HG03558 (cell line): ENCODE measurements around the gene MCU.
A peak's percentile ranks its signal among the peaks of the same experiment; 100 is the strongest.
"Not testable (repeated sequence)": the region's sequence is repeated elsewhere in the genome, so short reads cannot be mapped to it uniquely, and the experiment has no call there.

ENCODE experiments used
- ATAC-seq: cut with Tn5 transposase; IDR thresholded peaks from one replicate; pipeline ENCODE4 v1.9.1; 2021; ENCODE audit warnings: moderate number of reproducible peaks; ENCODE audit not compliant: unreplicated experiment; ENCODE audit errors: extremely low read depth

MCU gene

GRCh38 chr10:72720814-72721660, 29.1 kb downstream of the MCU start:
- ATAC-seq = no peak

DNA sequence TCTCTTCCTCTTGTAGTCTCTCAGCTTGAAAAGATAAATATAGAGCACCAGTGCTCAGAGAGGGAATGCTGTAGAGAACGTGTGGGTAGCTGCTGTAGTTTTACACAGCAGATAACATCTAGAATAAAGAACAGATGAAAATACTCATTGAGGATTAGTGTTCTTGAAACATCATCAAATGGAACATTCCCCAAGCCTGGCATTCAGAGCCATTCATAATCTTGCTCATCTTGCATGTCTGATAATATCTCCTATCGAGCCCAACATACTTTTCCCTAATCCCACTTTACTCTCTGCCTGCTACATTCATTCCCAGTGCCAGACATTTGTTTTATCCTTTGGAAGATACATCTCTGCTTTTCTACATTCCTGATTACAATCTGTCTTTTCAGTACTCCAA, 35.2 kb downstream of the MCU start:
- ATAC-seq = no peak

- ATAC-seq = no peak
Observed at GRCh38 chr10:72728462-72728861, 36.5 kb downstream of the MCU start.

DNA sequence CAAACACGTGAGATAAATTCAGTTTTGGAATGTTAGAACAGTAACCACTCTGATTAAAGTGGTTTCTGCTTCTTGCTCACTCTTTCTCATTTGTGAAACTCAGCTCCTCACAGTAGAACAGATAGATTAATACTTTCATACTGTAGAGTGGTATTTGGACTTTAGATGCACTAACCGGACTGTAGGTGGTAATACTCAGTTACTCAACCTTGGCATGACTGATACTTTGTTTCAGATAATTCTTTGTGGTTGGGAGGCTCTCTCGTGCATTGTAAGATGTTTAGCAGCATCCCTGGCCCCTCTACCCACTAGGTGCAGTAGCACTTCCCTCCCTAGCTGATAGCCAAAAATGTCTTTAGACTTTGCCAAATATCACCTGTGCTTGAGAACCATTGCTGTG, 37.6 kb downstream of the MCU start:
- peak; percentile 67 for ATAC-seq

GRCh38 chr10:72730479-72730878, 38.5 kb downstream of the MCU start:
- no peak for ATAC-seq

- ATAC-seq = no peak
Observed at GRCh38 chr10:72731916-72732419, 40.0 kb downstream of the MCU start.

DNA sequence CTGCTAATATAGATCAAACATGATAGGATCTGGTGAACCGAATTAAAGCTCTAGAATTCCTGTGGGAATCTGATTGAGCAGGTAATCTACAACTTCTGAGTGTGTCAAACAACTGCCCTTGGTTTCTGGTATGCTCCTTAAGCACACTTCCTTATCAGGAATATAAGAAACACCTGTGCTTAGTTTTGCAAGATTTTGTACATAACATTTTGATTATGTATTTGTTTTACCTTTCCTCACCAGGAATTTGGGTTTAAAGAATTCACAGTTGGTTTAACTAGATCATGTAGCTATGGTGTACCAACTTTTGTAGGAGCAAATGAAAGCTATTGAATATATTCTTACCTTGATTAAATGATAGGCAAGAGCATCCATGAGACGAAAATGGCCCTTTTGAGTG, 40.6 kb downstream of the MCU start:
- ATAC-seq = no peak

DNA sequence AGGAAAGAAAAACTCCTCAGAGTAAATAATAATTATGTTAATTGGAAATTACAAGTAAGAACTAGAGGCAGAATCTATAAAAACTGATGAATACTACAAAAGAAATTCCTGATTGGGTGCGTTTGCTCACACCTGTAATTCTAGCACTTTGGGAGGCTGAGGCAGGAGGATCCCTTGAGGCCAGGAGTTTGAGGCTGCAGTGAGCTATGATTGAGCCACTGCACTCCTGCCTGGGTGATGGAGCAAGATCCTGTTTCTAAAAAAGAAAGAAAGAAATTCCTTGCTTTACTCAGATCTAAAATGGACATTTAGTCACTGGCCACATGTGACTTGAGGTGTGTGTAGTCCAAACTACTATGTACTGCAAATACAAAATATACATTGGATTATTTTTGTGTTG, 42.0 kb downstream of the MCU start:
- ATAC-seq = no peak

GRCh38 chr10:72735288-72735936, 43.5 kb downstream of the MCU start:
- no peak for ATAC-seq

DNA sequence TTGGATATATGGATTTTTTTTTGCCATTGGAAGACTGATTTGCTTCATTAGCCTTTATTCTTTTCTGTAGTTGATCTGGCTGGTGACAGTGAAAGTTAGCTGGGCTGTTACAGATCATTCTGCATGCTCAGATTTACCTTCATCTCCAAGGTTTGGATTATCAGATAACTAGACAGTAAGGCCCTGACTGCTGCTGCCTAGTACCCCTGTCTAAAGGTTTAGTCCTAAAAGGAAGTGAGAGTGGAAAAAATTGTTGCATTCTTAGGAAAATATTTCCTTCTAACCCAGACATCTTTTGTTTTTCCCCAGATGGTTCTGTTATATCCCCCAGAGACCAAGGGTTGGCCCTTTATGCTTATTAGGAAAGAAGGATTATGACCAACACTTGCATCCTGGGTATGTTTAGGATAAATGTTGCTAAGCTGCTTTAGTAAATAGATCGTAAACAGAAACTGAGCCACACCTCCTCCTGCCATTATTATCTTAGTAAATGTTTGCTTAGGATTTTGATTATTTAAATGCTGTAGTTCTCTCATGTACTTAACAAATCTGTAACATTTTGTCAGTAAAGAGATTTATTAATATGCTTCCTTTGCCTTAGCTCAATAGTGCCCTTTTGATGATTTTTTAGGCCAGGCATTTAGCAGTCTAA, 44.4 kb downstream of the MCU start:
- ATAC-seq = no peak

GRCh38 chr10:72736828-72737220, 44.9 kb downstream of the MCU start:
- no peak for ATAC-seq

DNA sequence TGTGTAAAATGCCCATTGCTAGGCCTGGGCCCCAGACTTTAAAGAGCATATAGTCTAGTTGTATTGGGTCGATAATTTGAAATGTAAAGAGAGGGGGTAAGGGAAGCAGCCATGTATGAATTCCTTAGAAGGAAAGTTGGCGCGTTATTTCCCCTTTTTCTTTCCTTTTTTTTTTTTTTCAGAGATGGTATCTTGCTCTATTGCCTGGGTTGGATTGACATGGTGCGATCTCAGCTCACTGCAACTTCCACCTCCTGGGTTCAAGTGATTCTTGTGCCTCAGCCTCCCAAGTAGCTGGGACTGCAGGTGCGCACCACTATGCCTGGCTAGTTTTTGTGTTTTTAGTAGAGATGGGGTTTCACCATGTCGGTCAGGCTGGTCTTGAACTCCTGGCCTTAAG, 45.4 kb downstream of the MCU start:
- ATAC-seq = not testable (repeated sequence)

GRCh38 chr10:72738486-72738885, 46.5 kb downstream of the MCU start:
- ATAC-seq = no peak

DNA sequence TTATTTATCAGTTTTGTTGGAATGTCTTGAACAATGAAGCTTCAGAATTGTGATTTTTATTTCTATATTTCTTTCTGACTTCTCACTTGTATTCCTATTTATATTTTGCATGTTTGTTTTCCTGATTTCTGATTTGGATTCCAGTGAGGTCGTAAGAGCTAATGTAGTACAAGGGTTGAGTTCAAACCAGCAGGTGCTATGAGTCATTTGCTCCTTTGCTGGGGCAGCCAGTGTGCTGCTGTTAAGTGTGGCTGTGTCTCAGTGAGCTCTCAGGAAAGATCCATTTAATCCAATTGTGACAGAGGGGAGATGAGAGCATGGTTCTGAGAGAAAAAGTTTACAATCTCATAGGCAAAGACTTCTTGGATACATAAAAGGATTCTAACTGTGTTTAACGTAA, 48.6 kb downstream of the MCU start:
- no peak for ATAC-seq

GRCh38 chr10:72742092-72742491, 50.1 kb downstream of the MCU start:
- no peak for ATAC-seq

DNA sequence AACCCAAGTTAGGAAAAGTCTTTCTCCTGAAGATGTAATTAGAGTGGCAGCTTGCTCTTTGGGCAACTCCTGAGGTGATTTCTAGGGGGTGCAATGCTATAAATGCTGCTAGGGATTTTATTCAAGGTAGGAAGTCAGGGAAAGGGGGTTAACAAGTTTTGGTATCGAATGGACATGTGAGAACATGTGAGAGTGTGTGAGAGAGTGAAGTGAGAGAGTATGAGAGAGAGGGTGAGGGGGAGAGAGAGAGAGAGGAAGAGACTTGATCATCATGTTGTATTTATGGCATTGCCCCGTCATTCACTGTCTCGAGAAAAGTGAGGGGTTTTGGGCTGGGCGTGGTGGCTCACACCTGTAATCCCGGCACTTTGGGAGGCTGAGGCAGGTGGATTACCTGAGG, 50.9 kb downstream of the MCU start:
- no peak for ATAC-seq

DNA sequence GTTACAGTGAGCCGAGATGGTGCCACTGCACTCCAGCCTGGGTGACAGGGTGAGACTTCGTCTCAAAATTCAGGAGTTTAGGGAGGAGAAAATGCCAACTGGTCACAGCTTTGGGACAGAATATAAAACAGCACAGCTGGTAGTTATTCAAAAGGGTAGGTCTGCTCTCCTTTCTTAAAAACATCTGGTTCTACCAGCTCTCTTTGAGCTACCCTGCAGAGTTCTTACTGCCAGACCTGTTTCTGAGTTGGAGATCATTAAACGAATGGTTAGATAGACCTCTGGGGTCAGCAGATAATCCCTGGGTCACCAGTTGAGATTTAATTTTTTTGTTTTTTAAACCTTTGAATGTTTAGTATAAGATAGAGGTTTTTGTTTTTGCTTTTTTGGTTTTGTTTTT, 52.6 kb downstream of the MCU start:
- ATAC-seq = no peak

DNA sequence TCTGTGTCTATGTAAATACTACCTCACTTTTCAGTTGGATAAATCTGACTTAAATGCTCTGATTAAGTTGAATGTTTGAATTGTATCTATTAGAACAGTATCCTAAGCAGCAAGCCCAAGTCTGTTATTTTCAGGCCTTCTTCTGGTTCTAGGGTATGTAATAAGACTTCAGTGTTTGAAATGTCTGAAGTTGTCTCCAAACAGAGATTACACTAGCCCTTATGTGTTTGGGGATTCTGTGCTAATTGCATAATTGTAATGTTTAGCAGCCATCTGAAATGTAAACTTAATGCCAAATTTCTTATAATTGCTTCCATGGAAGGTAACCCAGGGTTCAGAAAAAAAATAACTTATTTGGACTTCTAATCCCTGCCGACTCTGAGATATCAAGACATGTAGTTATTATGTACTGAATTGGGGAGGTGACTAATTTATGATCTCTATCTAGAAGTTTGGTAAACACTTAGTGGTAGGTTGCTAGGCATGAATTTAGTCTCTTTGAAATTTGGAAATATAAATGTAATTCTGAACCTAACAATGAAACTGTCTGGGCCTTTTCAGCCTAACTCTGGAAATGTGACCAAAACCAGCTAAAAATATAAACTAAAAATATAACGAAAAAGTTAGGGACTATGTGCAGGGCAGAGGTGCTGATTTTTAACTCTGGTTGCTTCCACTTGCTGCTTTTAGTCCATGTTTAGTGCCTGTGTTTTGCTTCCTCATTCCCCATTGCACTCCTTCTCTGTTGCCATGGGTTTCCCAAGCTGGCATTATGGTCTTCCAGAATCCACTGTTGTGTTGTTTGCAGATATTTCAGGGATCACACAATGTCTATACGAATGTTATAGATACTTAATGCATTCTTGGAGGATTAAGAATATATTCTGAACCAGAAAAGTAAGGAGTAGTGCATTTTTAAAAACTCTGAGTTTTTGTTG, 54.8 kb downstream of the MCU start:
- ATAC-seq = no peak

GRCh38 chr10:72747521-72747920, 55.6 kb downstream of the MCU start:
- no peak for ATAC-seq

DNA sequence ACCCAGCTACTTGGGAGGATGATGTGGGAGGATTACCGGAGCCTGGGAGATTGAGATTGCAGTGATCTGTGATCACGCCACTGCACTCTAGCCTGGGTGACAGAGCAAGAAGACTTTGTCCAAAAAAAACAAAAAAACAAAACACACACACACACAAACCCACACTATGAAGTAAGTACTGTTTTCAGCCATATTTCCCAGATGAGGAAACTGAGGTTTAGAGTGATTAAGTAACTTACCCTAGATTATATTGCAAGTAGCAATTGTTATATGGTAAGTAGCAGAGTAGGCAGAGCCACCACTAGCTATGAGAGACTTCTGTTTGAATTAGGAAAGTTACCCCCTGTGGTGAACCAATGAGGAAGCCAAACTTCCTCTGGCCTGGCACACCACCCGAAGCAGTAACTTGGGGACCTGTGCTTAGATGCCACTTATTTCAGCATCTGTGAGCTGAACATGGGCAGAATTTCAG, 61.9 kb downstream of the MCU start:
- ATAC-seq = no peak
